Measurements from ENCODE around the gene L3MBTL2. TPM values are rescaled to one million over a fixed set of nuclear protein-coding genes. Genes with fewer than 3 reads are reported as not detected.

Gene L3MBTL2
- total and polyA plus RNA-seq, 5 experiments from 2014 or later, result 27.5 to 44.2 (median 39.9) TPM

- Mint-ChIP-seq H3K36me3 (peaks cover 0 to 8% (median 0%) of the 10 kb centered on the region in 3 donors), H3K27ac (no peak overlapping the region), H3K27me3 (no peaks in the 10 kb centered on the region), H3K4me3 (no peak overlapping the region), H3K4me1 (peaks cover 0 to 3% (median 2%) of the 10 kb centered on the region in 4 donors), H3K9me3 (no peaks in the 10 kb centered on the region)
- ATAC-seq (no peak), DNase-seq (no peak)
- POLR2A ChIA-PET, result no interaction called here
Observed at GRCh38 chr22:41184679-41185078, 20.4 kb upstream of the L3MBTL2 start.

- POLR2A ChIA-PET, result interaction anchor here (1.5 kb wide), 1 partner anchor 9 kb away, joined by 3 read pairs; no protein-coding TSS in a partner anchor
- Mint-ChIP-seq H3K4me3 (no peak overlapping the region), H3K9me3 (no peaks in the 10 kb centered on the region), H3K27ac (no peak overlapping the region), H3K4me1 (peaks cover 0 to 1% (median under 1%) of the 10 kb centered on the region in 4 donors), H3K27me3 (no peaks in the 10 kb centered on the region), H3K36me3 (no peaks in the 10 kb centered on the region)
- ATAC-seq (no peak), DNase-seq (no peak)
Observed at GRCh38 chr22:41191467-41191866, 13.6 kb upstream of the L3MBTL2 start.

GRCh38 chr22:41193829-41194228, 11.3 kb upstream of the L3MBTL2 start:
- peaks cover 7 to 13% (median 12%) of the 10 kb centered on the region in 4 donors for H3K4me1 Mint-ChIP-seq
- H3K4me3 Mint-ChIP-seq, result no peak overlapping the region
- ATAC-seq, result no peak
- no peaks in the 10 kb centered on the region for H3K9me3 Mint-ChIP-seq
- POLR2A ChIA-PET, result no interaction called here
- no peak for DNase-seq
- H3K36me3 Mint-ChIP-seq, result no peaks in the 10 kb centered on the region
- no peaks in the 10 kb centered on the region for H3K27me3 Mint-ChIP-seq
- H3K27ac Mint-ChIP-seq, result no peak overlapping the region

- H3K27me3 Mint-ChIP-seq, result peaks cover 0 to 4% (median 0%) of the 10 kb centered on the region in 5 donors
- ATAC-seq (peak; percentile 88 to 94), DNase-seq (peak; percentile 62 to 90 (median 77))
- H3K4me1 Mint-ChIP-seq, result peaks cover 8 to 15% (median 12%) of the 10 kb centered on the region in 4 donors
- peak overlapping the region; percentile 84 to 94 (median 91) for H3K4me3 Mint-ChIP-seq
- H3K36me3 Mint-ChIP-seq, result no peaks in the 10 kb centered on the region
- peak overlapping the region in 5 of 10 donors; percentile 30 to 84 (median 37) for H3K27ac Mint-ChIP-seq
- POLR2A ChIA-PET, result interaction anchor here (0.6 to 1.5 kb wide), 5 partner anchors 10 to 246 kb away, joined by 3 to 6 read pairs (median 6); partner anchors contain the start of gene RBX1
- no peaks in the 10 kb centered on the region for H3K9me3 Mint-ChIP-seq
Observed at GRCh38 chr22:41197038-41197972, 7.8 kb upstream of the L3MBTL2 start.

- peak overlapping the region in 6 of 10 donors; percentile 20 to 84 (median 39) for H3K27ac Mint-ChIP-seq
- POLR2A ChIA-PET, result interaction anchor here (0.6 to 1.2 kb wide), 8 partner anchors 9 to 271 kb away, joined by 3 to 7 read pairs (median 5); partner anchors contain the start of genes ACO2 and RBX1
- no peaks in the 10 kb centered on the region for H3K9me3 Mint-ChIP-seq
Observed at GRCh38 chr22:41198027-41198580, 7.0 kb upstream of the L3MBTL2 start.

GRCh38 chr22:41201141-41201540, 4.0 kb upstream of the L3MBTL2 start:
- ATAC-seq (no peak), DNase-seq (no peak)
- peaks cover 18 to 33% (median 31%) of the 10 kb centered on the region in 4 donors for H3K4me1 Mint-ChIP-seq
- POLR2A ChIA-PET, result no interaction called here
- H3K27ac Mint-ChIP-seq, result no peak overlapping the region
- H3K27me3 Mint-ChIP-seq, result peaks cover 0 to 8% (median 3%) of the 10 kb centered on the region in 5 donors
- H3K9me3 Mint-ChIP-seq, result no peaks in the 10 kb centered on the region
- H3K36me3 Mint-ChIP-seq, result no peaks in the 10 kb centered on the region
- H3K4me3 Mint-ChIP-seq, result no peak overlapping the region

More at GRCh38 chr22:41198027-41198580, 7.0 kb upstream of the L3MBTL2 start:
- peak overlapping the region; percentile 84 to 94 (median 91) for H3K4me3 Mint-ChIP-seq
- H3K27me3 Mint-ChIP-seq, result peaks cover 0 to 4% (median 0%) of the 10 kb centered on the region in 5 donors
- ATAC-seq, result peak; percentile 44 to 50
- H3K4me1 Mint-ChIP-seq, result peaks cover 8 to 15% (median 12%) of the 10 kb centered on the region in 4 donors
- DNase-seq, result peak in 8 of 10 donors; percentile 33 to 78 (median 40)
- no peaks in the 10 kb centered on the region for H3K36me3 Mint-ChIP-seq

GRCh38 chr22:41203118-41203517, 2.0 kb upstream of the L3MBTL2 start:
- ATAC-seq (no peak), DNase-seq (no peak)
- POLR2A ChIA-PET, result no interaction called here
- Mint-ChIP-seq H3K27ac (peak overlapping the region in 1 of 10 donors; percentile 14), H3K4me1 (peaks cover 15 to 41% (median 36%) of the 10 kb centered on the region in 4 donors), H3K27me3 (peaks cover 0 to 8% (median 3%) of the 10 kb centered on the region in 5 donors), H3K36me3 (no peaks in the 10 kb centered on the region), H3K4me3 (no peak overlapping the region), H3K9me3 (no peaks in the 10 kb centered on the region)

GRCh38 chr22:41204066-41204465, 1.0 kb upstream of the L3MBTL2 start:
- H3K36me3 Mint-ChIP-seq, result peaks cover 0 to 7% (median 0%) of the 10 kb centered on the region in 3 donors
- POLR2A ChIA-PET, result no interaction called here
- H3K27ac Mint-ChIP-seq, result peak overlapping the region in 6 of 10 donors; percentile 4 to 86 (median 53)
- peak overlapping the region in 7 of 10 donors; percentile 11 to 64 (median 38) for H3K4me3 Mint-ChIP-seq
- no peak for ATAC-seq
- DNase-seq, result no peak
- H3K9me3 Mint-ChIP-seq, result no peaks in the 10 kb centered on the region
- peaks cover 14 to 43% (median 35%) of the 10 kb centered on the region in 4 donors for H3K4me1 Mint-ChIP-seq
- H3K27me3 Mint-ChIP-seq, result peaks cover 0 to 8% (median 3%) of the 10 kb centered on the region in 5 donors

GRCh38 chr22:41206719-41207118, 1.6 kb downstream of the L3MBTL2 start:
- Mint-ChIP-seq H3K36me3 (peaks cover 0 to 26% (median 0%) of the 10 kb centered on the region in 3 donors), H3K27ac (peak overlapping the region in 1 of 10 donors; percentile 17), H3K9me3 (no peaks in the 10 kb centered on the region), H3K27me3 (peaks cover 0 to 4% (median 3%) of the 10 kb centered on the region in 5 donors), H3K4me1 (peaks cover 11 to 50% (median 40%) of the 10 kb centered on the region in 4 donors), H3K4me3 (peak overlapping the region; percentile 57 to 91 (median 69))
- ATAC-seq (no peak), DNase-seq (no peak)
- POLR2A ChIA-PET, result interaction anchor here (0.6 to 1.2 kb wide), 2 partner anchors 9 to 1633 kb away, joined by 3 to 6 read pairs; no protein-coding TSS in a partner anchor

- POLR2A ChIA-PET, result no interaction called here
- peak overlapping the region in 3 of 10 donors; percentile 25 to 44 (median 37) for H3K27ac Mint-ChIP-seq
- no peak overlapping the region for H3K4me3 Mint-ChIP-seq
- H3K4me1 Mint-ChIP-seq, result peaks cover 11 to 25% (median 15%) of the 10 kb centered on the region in 4 donors
- no peaks in the 10 kb centered on the region for H3K9me3 Mint-ChIP-seq
- no peak for ATAC-seq
- H3K27me3 Mint-ChIP-seq, result no peaks in the 10 kb centered on the region
- DNase-seq, result no peak
- peaks cover 0 to 58% (median 30%) of the 10 kb centered on the region in 3 donors for H3K36me3 Mint-ChIP-seq
Observed at GRCh38 chr22:41215409-41215808, 10.3 kb downstream of the L3MBTL2 start.

- ATAC-seq (no peak), DNase-seq (no peak)
- H3K27me3 Mint-ChIP-seq, result no peaks in the 10 kb centered on the region
- no peak overlapping the region for H3K4me3 Mint-ChIP-seq
- peak overlapping the region in 2 of 10 donors; percentile 12 to 44 for H3K27ac Mint-ChIP-seq
- H3K9me3 Mint-ChIP-seq, result no peaks in the 10 kb centered on the region
- peaks cover 0 to 58% (median 30%) of the 10 kb centered on the region in 3 donors for H3K36me3 Mint-ChIP-seq
- POLR2A ChIA-PET, result no interaction called here
- H3K4me1 Mint-ChIP-seq, result peaks cover 11 to 22% (median 15%) of the 10 kb centered on the region in 4 donors
Observed at GRCh38 chr22:41215926-41216325, 10.8 kb downstream of the L3MBTL2 start.

- POLR2A ChIA-PET, result interaction anchor here (1.2 kb wide), 1 partner anchor 21 kb away, joined by 4 read pairs; no protein-coding TSS in a partner anchor
- H3K4me3 Mint-ChIP-seq, result peak overlapping the region in 1 of 10 donors; percentile 55
- DNase-seq (no peak), ATAC-seq (no peak)
- peak overlapping the region in 4 of 10 donors; percentile 35 to 92 (median 62) for H3K27ac Mint-ChIP-seq
- H3K4me1 Mint-ChIP-seq, result peaks cover 11 to 22% (median 16%) of the 10 kb centered on the region in 4 donors
- H3K27me3 Mint-ChIP-seq, result no peaks in the 10 kb centered on the region
- H3K9me3 Mint-ChIP-seq, result no peaks in the 10 kb centered on the region
- peaks cover 0 to 65% (median 33%) of the 10 kb centered on the region in 3 donors for H3K36me3 Mint-ChIP-seq
Observed at GRCh38 chr22:41216984-41217383, 11.9 kb downstream of the L3MBTL2 start.
